ENCODE data around the gene RPN2. TPM values are rescaled to one million over a fixed set of nuclear protein-coding genes. Genes with fewer than 3 reads are reported as not detected.
A peak's percentile ranks its signal among the peaks of the same experiment; 100 is the strongest.

Gene RPN2
- total and polyA plus RNA-seq, 2 donors from 2014 or later: 175 to 207 TPM

DNA sequence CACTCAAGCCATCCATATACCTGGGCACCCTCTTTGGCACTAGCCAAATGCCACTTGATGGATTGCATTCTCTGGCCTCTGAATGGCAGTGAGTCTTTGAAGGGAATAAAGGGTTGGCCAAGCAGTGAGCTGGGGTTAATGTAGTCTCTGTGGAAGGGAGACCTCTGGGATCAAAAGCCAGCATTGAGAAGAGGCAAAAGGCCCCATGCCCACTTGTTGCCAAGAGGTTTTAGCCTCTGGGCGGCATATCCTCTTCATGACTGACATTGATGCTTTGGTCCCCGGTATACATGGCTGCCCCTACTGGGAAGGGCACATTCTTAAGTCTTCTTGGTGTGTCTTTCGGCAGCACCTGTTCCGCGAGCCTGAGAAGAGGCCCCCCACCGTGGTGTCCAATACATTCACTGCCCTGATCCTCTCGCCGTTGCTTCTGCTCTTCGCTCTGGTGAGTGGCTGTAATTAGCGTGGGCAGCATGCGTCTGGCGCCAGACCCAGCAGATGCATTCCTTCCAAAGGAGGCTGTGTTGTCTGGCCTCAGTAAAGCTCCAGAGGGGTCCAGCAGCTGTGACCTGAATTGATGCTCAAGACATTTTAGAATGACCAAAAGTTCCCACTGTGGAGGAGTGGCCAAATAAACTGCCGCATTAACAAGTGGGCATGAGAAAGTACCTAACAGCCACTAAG is 53.0 kb downstream of the RPN2 start:
- DNase-seq (peak in 4 of 5 donors; percentile 56 to 91 (median 66)), FAIRE-seq (no peak)
- H3K9ac ChIP-seq (ENCODE audit: low read length in 3 of 3): no peak overlapping the region
- H3K9me3 ChIP-seq (ENCODE audit: control insufficient read depth in 2 of 3, insufficient read depth in 1 of 3, low read length in 3 of 3): no peaks in the 10 kb centered on the region
- intact Hi-C loops (cut with DNase I): no loop called here
- peaks cover 16 to 81% (median 58%) of the 10 kb centered on the region in 3 donors for H3K36me3 ChIP-seq (ENCODE audit: control insufficient read depth in 2 of 3, insufficient read depth in 3 of 3, low read length in 3 of 3)
- H3K27ac ChIP-seq (ENCODE audit: low read depth in 2 of 2, low read length in 2 of 2): no peak overlapping the region
- H3K4me1 ChIP-seq (ENCODE audit: control insufficient read depth in 2 of 3, insufficient read depth in 2 of 3, low read depth in 1 of 3, low read length in 3 of 3): peaks cover 0 to 10% (median 5%) of the 10 kb centered on the region in 3 donors
- no peak overlapping the region for H3K4me3 ChIP-seq (ENCODE audit: low read length in 3 of 3)
- no peaks in the 10 kb centered on the region for H3K27me3 ChIP-seq (ENCODE audit: control insufficient read depth, insufficient read depth, low read length)
- TF ChIP-seq, protein P1, sequence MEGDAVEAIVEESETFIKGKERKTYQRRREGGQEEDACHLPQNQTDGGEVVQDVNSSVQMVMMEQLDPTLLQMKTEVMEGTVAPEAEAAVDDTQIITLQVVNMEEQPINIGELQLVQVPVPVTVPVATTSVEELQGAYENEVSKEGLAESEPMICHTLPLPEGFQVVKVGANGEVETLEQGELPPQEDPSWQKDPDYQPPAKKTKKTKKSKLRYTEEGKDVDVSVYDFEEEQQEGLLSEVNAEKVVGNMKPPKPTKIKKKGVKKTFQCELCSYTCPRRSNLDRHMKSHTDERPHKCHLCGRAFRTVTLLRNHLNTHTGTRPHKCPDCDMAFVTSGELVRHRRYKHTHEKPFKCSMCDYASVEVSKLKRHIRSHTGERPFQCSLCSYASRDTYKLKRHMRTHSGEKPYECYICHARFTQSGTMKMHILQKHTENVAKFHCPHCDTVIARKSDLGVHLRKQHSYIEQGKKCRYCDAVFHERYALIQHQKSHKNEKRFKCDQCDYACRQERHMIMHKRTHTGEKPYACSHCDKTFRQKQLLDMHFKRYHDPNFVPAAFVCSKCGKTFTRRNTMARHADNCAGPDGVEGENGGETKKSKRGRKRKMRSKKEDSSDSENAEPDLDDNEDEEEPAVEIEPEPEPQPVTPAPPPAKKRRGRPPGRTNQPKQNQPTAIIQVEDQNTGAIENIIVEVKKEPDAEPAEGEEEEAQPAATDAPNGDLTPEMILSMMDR (IDR thresholded peaks at IDR 0.05; ENCODE audit: borderline replicate concordance, extremely low read depth, insufficient read depth): no peak

DNA sequence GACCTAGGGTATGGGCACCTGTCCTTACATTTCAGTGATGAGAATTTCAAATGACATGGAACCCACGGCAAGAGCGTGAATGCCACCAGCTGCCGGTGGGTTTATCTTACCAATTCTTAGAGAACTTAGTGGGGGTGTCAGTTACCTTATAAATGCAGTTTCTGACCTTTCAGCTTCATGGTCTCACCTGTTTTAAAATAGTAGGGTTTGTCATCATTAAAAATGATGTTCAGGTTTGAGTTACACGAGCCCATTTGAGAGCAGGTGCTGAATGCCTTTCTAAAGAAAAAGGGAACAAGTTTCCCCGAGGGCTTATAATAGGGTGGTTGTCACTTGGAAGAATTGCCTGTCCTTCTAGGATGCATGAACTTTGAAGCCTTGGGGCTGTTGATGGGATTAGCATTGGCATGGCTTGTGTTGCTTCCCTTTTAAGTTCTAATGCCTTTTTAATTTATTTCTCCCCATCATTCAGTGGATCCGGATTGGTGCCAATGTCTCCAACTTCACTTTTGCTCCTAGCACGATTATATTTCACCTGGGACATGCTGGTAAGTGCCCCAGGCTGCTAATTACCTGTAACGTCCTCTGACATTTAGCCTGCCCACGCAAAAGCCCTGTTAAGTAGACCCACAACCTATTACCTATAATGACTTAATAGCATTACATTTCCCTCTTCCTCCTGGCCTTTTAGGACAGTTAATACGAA is 54.6 kb downstream of the RPN2 start:
- Histone ChIP-seq H3K27me3 (ENCODE audit: control insufficient read depth, insufficient read depth, low read length) (no peaks in the 10 kb centered on the region), H3K9me3 (ENCODE audit: control insufficient read depth in 2 of 3, insufficient read depth in 1 of 3, low read length in 3 of 3) (no peaks in the 10 kb centered on the region), H3K36me3 (ENCODE audit: control insufficient read depth in 2 of 3, insufficient read depth in 3 of 3, low read length in 3 of 3) (peaks cover 16 to 77% (median 64%) of the 10 kb centered on the region in 3 donors), H3K4me3 (ENCODE audit: low read length in 3 of 3) (no peak overlapping the region), H3K27ac (ENCODE audit: low read depth in 2 of 2, low read length in 2 of 2) (no peak overlapping the region), H3K9ac (ENCODE audit: low read length in 3 of 3) (no peak overlapping the region), H3K4me1 (ENCODE audit: control insufficient read depth in 2 of 3, insufficient read depth in 2 of 3, low read depth in 1 of 3, low read length in 3 of 3) (no peaks in the 10 kb centered on the region)
- peak in 2 of 5 donors; percentile 25 to 27 for DNase-seq
- TF ChIP-seq, protein P1 (IDR thresholded peaks at IDR 0.05; ENCODE audit: borderline replicate concordance, extremely low read depth, insufficient read depth): no peak
- FAIRE-seq: no peak
- intact Hi-C loops (cut with DNase I): no loop called here

DNA sequence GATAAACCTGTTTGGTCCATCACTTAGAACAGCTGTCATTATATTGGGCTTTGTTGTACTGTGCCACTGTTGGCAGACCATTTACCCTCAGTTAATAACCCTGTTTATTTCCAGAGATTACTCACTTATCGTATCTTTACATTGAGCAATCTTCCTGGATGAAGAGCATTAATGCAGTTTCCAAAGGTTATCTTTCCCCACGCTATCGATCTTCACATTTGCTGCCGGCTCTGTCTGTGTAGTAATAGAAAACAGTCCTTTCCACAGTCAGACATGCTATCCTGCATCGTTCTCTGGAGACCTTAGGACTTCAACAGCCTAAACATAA is 55.1 kb downstream of the RPN2 start:
- FAIRE-seq (no peak), DNase-seq (no peak)
- Histone ChIP-seq H3K9me3 (ENCODE audit: control insufficient read depth in 2 of 3, insufficient read depth in 1 of 3, low read length in 3 of 3) (no peaks in the 10 kb centered on the region), H3K27ac (ENCODE audit: low read depth in 2 of 2, low read length in 2 of 2) (no peak overlapping the region), H3K4me3 (ENCODE audit: low read length in 3 of 3) (no peak overlapping the region), H3K27me3 (ENCODE audit: control insufficient read depth, insufficient read depth, low read length) (no peaks in the 10 kb centered on the region), H3K36me3 (ENCODE audit: control insufficient read depth in 2 of 3, insufficient read depth in 3 of 3, low read length in 3 of 3) (peaks cover 16 to 72% (median 63%) of the 10 kb centered on the region in 3 donors), H3K9ac (ENCODE audit: low read length in 3 of 3) (no peak overlapping the region), H3K4me1 (ENCODE audit: control insufficient read depth in 2 of 3, insufficient read depth in 2 of 3, low read depth in 1 of 3, low read length in 3 of 3) (no peaks in the 10 kb centered on the region)
- intact Hi-C loops (cut with DNase I): no loop called here
- TF ChIP-seq, protein P1 (IDR thresholded peaks at IDR 0.05; ENCODE audit: borderline replicate concordance, extremely low read depth, insufficient read depth): no peak

Measured in kidney (tissue), 14 donors.